Adipocyte (in vitro differentiated cells): ENCODE results near the gene SEC16A.
A peak's percentile ranks its signal among the peaks of the same experiment; 100 is the strongest.

Experiments used
- DNase-seq: peaks from one replicate; pipeline ENCODE4 v3.0.0-alpha.2; 2015; ENCODE audit warnings: low read depth
- H3K27me3 ChIP-seq: replicated peaks from 2 replicates; pipeline ENCODE4 v1.7.0; 2013; ENCODE audit warnings: mild to moderate bottlenecking, low read length, moderate library complexity; ENCODE audit not compliant: control insufficient read depth, insufficient read depth
- H3K36me3 ChIP-seq: 2 replicates; pipeline ENCODE4 v1.7.0; 2013; ENCODE audit warnings: low read length, mild to moderate bottlenecking, moderate library complexity; ENCODE audit not compliant: control insufficient read depth, insufficient read depth, severe bottlenecking
- H3K4me1 ChIP-seq: 2 replicates; pipeline ENCODE4 v1.7.0; 2013; ENCODE audit warnings: mild to moderate bottlenecking, low read length, moderate library complexity; ENCODE audit not compliant: control insufficient read depth, insufficient read depth
- H3K4me3 ChIP-seq: 2 replicates; pipeline ENCODE4 v1.7.0; 2013; ENCODE audit warnings: mild to moderate bottlenecking, low read length, moderate library complexity
- H3K9ac ChIP-seq: 2 replicates; pipeline ENCODE4 v1.7.0; 2013; ENCODE audit warnings: mild to moderate bottlenecking, low read length, moderate library complexity
- H3K9me3 ChIP-seq: 2 replicates; pipeline ENCODE4 v1.7.0; 2013; ENCODE audit warnings: mild to moderate bottlenecking, low read length, moderate library complexity; ENCODE audit not compliant: control insufficient read depth

Gene SEC16A

DNA sequence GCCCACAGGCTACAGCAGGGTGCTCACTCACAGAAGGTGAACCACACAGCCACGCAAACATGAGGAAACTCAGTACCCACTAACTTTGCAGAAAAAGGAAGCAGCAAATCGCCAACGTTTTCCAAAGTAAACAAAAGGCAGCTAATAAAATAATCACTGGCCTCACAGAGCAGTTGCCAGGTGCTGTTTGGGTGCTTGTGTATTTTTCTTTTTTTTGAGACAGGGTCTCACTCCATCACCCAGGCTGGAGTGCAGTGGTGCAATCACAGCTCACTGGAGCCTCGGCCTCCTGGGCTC, 86.7 kb downstream of the SEC16A start:
- Histone ChIP-seq H3K9ac (no peak overlapping the region), H3K9me3 (no peaks in the 10 kb centered on the region), H3K36me3 (peaks cover 35% of the 10 kb centered on the region), H3K4me1 (peaks cover 50% of the 10 kb centered on the region), H3K27me3 (no peaks in the 10 kb centered on the region), H3K4me3 (no peak overlapping the region)
- no peak for DNase-seq

- Histone ChIP-seq H3K9ac (peak overlapping the region; percentile 57), H3K9me3 (no peaks in the 10 kb centered on the region), H3K4me3 (no peak overlapping the region), H3K27me3 (no peaks in the 10 kb centered on the region), H3K4me1 (peaks cover 50% of the 10 kb centered on the region), H3K36me3 (peaks cover 36% of the 10 kb centered on the region)
- DNase-seq: no peak
These were observed 87.3 kb downstream of the SEC16A start for GRCh38 chr9:136395345-136396218.

- no peak overlapping the region for H3K4me3 ChIP-seq
- peak overlapping the region; percentile 57 for H3K9ac ChIP-seq
- no peaks in the 10 kb centered on the region for H3K9me3 ChIP-seq
- peaks cover 37% of the 10 kb centered on the region for H3K36me3 ChIP-seq
- H3K27me3 ChIP-seq: no peaks in the 10 kb centered on the region
- peaks cover 47% of the 10 kb centered on the region for H3K4me1 ChIP-seq
- no peak for DNase-seq
These were observed 87.9 kb downstream of the SEC16A start for GRCh38 chr9:136395020-136395340.

DNA sequence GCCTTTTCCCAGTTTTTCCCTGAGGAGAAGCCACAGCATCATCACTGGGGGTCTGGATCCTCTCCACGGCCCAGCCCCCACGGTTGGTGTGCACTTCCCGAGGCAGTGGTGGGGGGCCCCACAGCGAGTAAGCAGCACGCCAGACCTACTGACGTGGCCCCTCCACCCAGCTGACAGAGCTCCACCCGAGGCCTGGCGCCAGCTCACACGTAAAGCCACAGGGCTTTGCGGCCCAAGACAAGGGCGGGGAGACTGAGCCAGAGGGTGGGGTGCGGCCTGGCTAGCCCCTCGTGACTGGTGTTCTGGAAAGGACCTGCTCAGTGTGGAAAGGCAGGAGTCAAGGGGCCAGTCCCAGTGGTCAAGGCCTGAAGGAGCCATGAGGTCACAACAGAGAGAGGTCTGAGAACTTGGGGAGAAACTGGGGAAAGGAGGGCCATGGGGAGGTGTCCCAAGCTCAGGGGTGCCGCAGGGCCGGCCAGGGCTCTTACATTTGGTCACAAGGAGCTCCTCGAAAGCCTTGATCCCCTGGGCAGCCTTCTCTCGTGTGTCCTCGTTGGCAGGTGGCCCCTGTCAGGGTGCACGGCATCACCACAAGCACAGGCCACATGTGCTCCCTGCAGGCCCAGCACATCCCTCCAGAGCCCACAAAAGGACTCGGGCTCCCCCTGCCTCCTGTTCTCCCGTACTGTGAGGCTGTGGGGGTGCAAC, 88.4 kb downstream of the SEC16A start:
- no peaks in the 10 kb centered on the region for H3K9me3 ChIP-seq
- H3K9ac ChIP-seq: peak overlapping the region; percentile 76
- H3K4me1 ChIP-seq: peaks cover 47% of the 10 kb centered on the region
- no peak overlapping the region for H3K4me3 ChIP-seq
- peaks cover 42% of the 10 kb centered on the region for H3K36me3 ChIP-seq
- no peak for DNase-seq
- H3K27me3 ChIP-seq: no peaks in the 10 kb centered on the region

DNA sequence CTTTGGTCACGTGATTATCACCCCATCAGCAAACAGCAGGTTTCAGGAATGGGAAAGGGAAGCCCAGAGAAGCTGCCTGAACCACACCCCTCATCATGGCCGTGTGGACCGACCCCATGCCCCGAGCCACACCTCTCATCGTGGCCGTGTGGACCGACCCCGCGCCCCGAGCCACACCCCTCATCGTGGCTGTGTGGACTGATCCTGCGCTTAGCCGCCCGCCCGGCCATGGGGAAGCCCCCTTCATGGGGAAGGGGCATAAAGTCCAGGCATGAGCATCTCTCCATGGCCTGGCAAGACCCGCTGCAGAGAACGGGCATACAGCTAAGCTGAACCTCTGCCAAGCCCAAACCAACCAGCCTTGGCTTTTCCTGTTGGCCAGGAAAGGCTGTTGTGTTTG, 89.3 kb downstream of the SEC16A start:
- H3K9ac ChIP-seq: peak overlapping the region; percentile 76
- H3K4me3 ChIP-seq: peak overlapping the region; percentile 34
- H3K27me3 ChIP-seq: no peaks in the 10 kb centered on the region
- H3K9me3 ChIP-seq: no peaks in the 10 kb centered on the region
- no peak for DNase-seq
- H3K4me1 ChIP-seq: peaks cover 39% of the 10 kb centered on the region
- peaks cover 52% of the 10 kb centered on the region for H3K36me3 ChIP-seq

DNA sequence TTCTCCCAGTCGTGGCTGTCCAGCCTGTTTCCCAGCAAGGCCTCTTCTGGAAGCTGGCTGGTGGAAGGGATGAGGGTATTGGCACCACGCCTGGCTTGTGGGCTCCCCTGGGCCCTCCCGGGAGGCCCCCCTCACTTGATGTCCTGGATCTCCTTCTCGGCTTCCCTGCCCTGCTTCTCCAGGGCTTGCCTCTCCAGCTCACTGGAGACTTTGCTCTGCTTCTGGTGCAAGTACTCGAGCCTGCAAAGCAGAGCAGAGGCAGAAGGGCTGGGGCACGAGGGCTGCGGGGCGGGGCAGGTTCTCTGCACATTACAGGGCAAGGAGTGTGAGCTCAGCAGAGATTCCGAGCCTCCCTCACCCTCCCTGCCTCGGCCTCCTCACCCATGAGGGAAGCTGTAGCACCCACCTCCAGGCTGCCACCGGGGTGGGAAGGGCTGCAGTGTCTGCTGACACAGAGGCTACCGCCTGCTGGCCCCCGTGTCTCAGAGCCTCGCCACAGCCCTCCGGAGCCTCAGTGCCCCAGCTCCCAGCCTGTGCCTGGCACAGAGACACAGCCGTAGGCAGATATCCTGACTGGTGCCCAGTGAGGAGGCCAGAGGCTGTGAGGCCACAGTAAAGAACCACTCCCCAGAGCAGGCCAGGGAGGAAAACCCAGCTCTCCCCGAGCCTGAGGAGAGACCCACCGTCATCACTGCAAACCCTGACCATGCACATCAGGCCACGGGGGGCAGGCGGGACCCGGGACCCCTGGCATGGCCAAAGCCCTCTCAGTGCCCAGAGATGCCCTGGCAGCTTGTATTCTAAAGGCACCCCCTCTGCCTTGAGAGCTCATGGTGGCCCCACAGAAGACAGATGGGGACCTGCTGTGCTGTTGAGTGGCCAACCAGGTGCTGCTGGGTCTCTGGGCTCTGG, 90.0 kb downstream of the SEC16A start:
- no peak for DNase-seq
- no peak overlapping the region for H3K4me3 ChIP-seq
- H3K9ac ChIP-seq: peak overlapping the region; percentile 76
- H3K36me3 ChIP-seq: peaks cover 55% of the 10 kb centered on the region
- H3K27me3 ChIP-seq: no peaks in the 10 kb centered on the region
- H3K9me3 ChIP-seq: no peaks in the 10 kb centered on the region
- H3K4me1 ChIP-seq: peaks cover 38% of the 10 kb centered on the region

- H3K9me3 ChIP-seq: no peaks in the 10 kb centered on the region
- peaks cover 38% of the 10 kb centered on the region for H3K4me1 ChIP-seq
- peak overlapping the region; percentile 44 for H3K9ac ChIP-seq
- H3K27me3 ChIP-seq: no peaks in the 10 kb centered on the region
- peaks cover 58% of the 10 kb centered on the region for H3K36me3 ChIP-seq
- H3K4me3 ChIP-seq: no peak overlapping the region
- no peak for DNase-seq
These were observed 90.9 kb downstream of the SEC16A start for GRCh38 chr9:136391737-136392537.
